GM21360 (cell line): ENCODE measurements around the gene DPP9.
"Not testable (repeated sequence)": the region's sequence is repeated elsewhere in the genome, so short reads cannot be mapped to it uniquely, and the experiment has no call there.

ENCODE experiments used
- ATAC-seq: cut with Tn5 transposase; IDR thresholded peaks from one replicate; pipeline ENCODE4 v1.9.1; 2021; ENCODE audit warnings: mild to moderate bottlenecking, moderate library complexity; ENCODE audit not compliant: unreplicated experiment

The DPP9 gene

GRCh38 chr19:4742723-4743646 is 19.3 kb upstream of the DPP9 start:
- no peak for ATAC-seq

DNA sequence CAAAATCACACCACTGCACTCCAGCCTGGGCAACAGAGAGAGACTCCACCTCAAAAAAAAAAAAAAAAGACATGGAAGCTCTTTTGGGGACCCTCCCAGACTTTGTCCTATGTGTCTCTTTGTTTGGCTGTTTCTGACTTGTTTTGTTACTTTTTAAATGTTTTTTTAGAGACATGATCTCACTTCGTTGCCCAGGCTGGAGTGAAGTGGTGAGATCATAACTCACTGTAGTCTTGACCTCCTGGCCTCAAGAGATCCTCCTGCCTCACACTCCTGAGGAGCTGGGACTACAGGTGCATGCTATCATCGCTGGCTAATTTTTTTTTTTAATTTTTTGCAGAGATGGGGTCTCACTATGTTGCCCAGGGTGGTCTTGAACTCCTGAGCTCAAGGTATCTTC is 16.4 kb upstream of the DPP9 start:
- no peak for ATAC-seq

GRCh38 chr19:4738734-4739133 is 15.1 kb upstream of the DPP9 start:
- no peak for ATAC-seq

DNA sequence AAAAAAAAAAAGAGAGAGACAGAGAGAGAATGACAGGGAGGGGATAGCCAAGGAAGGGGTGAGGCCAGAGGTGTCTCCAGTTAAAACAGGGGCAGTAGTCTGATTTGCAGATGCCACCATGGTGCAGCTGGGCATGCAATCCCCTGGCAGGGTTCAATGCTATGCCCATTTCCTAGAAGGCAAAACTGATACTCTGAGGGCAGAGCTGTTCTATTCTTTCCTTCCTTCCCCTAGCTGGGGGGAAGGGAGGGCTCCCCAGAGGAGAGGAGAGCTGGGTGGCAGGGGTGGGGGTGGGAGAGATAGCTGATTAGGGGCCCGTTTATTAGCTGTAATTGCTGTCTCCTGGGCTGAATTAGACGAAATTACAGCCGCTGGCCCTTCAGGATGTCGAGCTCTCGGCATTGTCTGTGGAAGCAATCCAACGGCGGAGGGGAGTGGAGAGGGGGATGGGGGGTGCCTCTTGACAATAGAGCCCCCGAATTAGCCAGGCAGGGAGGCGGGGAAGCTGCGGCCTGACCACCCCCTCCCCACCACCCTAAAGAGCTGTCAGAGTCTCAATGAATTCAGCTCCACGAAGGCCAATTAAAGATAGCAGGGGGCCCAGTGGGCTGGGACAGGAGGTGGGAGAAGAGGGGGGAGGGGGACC is 14.4 kb upstream of the DPP9 start:
- no peak for ATAC-seq

- no peak for ATAC-seq
Observed at GRCh38 chr19:4733755-4734345, 10.2 kb upstream of the DPP9 start.

DNA sequence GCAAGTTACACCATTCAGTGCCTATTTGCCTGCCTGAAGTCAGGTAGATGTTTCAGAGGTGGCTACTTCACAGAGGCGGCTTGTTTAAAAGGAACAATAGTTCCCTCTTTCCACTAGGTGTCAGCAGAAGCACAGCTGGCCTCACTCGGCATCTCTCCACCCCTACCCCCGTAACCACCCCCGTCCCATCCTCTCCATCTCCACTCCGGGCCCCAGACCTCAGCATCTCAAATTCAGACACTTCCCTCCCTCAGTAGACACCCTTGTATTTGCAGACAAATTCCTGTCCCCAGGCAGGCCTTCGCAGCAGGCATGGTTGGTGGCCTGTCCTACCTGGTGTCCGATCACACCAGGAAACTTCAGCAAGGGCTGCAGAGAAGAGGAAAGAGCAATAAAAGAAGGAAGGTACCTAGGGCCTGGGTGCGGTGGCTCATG is 9.1 kb upstream of the DPP9 start:
- ATAC-seq: no peak

GRCh38 chr19:4730740-4731171 is 7.1 kb upstream of the DPP9 start:
- no peak for ATAC-seq

DNA sequence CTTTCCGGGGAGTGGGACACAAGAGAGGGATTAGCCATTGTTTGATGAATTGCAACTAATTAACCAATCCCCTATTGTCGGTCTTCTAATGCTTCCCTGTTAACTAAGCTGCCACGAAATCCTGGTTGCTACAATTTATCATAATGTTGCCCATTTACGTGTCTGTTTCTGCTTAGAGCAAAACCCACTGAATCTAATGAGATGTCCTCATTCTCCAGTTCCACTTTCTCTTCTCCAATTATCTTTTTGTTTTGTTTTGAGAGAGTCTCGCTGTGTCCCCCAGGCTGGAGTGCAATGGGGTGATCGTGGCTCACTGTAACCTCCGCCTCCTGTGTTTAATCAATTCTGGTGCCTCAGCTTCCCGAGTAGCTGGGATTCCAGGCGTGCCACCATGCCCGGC is 5.2 kb upstream of the DPP9 start:
- ATAC-seq: no peak

GRCh38 chr19:4722671-4723594 is 709 bp downstream of the DPP9 start:
- no peak for ATAC-seq

DNA sequence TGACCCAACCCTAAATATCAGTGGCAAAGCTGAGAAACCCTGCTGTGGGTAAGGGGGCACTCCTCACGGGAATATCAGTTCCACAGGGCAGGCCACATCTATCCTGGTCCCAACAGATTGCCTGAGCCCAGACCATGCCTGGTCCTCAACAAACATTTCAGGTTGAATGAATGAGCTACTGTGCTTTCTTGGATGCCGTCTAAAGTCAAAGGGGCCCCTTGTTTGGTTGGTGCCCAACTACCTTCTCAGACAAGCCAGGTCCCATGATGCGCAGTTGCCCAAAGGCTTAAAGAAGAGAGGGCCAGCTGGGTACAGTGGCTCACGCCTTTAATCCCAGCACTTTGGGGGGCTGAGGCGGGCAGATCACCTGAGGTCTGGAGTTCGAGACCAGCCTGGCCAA is 2.4 kb downstream of the DPP9 start:
- ATAC-seq: no peak

DNA sequence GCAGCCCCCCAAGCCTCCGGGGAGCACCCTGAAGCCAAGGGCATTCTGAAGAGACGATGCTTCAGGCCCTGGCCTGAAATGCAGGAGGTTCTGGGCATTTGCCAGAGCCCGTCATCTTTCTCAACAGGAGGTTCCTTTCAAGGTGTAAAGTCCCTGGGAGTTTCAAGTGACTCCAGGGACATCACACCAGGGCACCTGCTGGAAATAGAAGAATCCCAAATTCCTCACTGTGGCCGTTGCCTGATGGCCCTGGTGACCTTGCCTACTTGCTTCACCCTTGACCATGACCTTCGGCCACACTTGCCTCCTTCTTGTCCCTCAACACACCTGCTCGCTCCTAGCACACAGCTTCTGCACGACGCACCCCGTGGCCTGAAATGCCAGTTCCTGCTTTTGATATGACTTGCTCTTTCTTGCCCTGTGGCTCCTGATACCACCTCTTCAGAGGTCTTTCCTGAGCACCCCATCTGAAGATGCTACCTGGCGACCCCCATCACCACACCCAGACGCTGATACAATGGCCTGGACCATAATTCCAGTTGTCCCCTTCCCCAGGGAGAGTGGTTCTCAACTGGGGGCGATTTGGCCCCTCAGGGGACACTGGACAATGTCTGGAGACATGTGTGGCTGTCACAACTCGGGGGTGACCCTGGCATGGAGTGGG is 3.5 kb downstream of the DPP9 start:
- ATAC-seq: no peak

DNA sequence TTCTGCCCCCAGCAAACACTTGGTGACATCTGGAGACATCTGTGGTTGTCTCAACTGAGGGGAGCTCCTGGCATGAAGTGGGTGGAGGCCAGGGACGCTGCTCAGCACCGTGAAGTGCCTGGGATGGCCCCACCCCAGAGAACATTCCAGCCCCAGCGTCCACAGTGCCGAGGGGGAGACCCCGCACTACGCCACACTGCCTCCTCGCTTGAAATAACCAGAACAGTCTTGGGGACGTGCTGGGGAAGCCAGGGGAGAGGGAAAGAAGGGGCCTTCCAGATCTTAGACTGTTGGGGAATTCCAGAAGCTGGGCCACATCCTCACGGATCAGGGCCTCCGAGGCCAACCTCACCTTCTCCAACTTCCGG is 4.2 kb downstream of the DPP9 start:
- ATAC-seq: no peak

GRCh38 chr19:4717966-4718701 is 5.5 kb downstream of the DPP9 start:
- ATAC-seq: no peak

- no peak for ATAC-seq
Observed at GRCh38 chr19:4717191-4717965, 6.3 kb downstream of the DPP9 start.

GRCh38 chr19:4715529-4716221 is 8.0 kb downstream of the DPP9 start:
- ATAC-seq: no peak

DNA sequence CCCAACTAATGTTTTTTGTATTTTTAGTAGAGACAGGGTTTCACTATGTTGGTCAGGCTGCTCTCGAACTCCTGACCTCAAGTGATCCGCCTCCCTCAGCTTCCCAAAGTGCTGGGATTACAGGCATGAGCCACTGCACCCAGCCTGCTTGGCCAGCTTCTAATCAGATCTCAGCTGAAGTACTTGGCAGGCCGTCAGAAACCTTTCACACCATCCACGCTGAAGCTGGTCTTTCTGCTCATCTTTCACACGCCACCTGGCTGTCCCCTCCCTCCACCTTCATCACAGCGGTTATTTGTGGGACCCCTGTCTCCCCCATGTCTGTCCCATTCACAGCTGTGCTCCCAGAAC is 8.5 kb downstream of the DPP9 start:
- not testable (repeated sequence) for ATAC-seq

DNA sequence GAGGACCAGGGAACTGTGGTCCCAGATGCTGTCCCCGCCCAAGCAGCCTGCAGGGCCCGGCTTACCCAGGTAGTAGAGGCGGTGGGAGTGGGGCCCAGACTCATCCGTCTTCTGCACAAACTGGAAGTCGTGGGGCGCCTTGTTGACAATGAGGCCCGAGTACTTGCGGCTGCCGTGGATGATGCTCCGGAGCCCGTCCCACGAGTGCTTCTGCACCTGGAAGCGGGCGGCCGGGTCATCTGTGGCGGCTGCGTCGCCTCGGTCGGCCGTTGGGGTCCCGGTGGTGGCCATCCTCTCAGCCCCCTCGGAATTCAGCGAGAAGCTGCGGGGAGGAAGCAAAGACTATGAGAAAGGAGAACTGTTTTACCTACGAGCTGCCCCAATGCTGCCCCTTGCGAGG is 9.6 kb downstream of the DPP9 start:
- ATAC-seq: no peak

GRCh38 chr19:4713384-4713951 is 10.2 kb downstream of the DPP9 start:
- ATAC-seq: no peak
